ENCODE data around the gene CSMD2.

The CSMD2 gene

DNA sequence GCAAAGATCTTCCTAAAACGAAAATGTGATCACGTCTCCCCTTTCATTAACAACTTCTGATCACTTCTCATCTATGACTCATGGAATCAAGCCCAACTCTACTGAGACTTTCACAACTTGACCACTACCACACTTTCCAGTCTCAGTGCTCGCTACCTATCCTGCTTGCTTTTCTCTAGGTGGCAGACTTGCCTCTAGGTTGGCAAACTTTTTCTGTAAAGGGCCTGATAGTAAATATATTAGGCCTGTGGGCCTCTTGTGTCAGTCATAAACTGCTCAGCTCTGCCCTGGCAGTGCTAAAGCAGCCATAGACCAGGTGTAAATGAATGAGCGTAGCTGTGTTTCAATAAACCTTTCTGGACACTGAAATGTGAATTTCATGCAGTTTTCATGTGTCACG is 322.7 kb downstream of the CSMD2 start:
- no peak for DNase-seq

DNA sequence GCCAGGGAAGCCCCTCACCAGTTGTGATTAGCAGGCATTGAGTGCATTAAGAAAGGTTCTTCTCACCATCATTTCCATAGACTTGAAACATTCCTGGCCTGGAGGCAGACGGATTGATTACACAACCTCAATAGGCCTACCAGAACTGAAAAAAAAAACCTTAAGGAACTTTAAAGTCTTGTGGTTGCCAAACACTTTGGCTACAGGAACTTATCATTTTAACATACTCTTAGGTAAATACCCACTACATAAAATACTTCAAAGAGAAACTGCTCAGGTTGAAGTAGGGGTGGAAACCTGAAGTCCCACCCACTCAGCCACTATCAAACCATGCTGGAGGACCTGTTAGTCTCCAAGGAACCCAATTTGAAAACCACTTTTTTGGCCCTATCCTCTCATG is 323.5 kb downstream of the CSMD2 start:
- DNase-seq = no peak

GRCh38 chr1:33837635-33838034 is 327.4 kb downstream of the CSMD2 start:
- no peak for DNase-seq

GRCh38 chr1:33836911-33837310 is 328.1 kb downstream of the CSMD2 start:
- DNase-seq = no peak

DNA sequence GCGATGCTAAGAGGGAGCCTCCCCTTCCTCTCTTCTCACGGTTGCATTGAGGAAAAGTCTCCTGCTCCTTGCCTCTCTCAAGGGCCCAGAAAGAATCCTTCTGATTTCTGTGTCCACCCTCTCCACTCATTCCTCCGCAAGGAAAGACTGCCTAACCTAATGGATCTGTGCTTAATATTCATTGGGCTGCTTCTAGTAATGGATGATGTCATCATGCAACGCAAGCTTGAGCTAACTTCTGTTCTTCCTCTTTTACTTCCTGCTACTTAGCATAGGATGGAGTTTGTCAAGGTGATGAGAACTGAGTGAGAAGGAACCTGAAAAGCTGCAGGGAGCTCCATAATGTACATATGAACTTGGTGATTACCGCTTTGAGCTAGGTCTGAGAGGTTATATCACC is 336.4 kb downstream of the CSMD2 start:
- no peak for DNase-seq

GRCh38 chr1:33828059-33828458 is 337.0 kb downstream of the CSMD2 start:
- no peak for DNase-seq

GRCh38 chr1:33826711-33827110 is 338.3 kb downstream of the CSMD2 start:
- DNase-seq = no peak

DNA sequence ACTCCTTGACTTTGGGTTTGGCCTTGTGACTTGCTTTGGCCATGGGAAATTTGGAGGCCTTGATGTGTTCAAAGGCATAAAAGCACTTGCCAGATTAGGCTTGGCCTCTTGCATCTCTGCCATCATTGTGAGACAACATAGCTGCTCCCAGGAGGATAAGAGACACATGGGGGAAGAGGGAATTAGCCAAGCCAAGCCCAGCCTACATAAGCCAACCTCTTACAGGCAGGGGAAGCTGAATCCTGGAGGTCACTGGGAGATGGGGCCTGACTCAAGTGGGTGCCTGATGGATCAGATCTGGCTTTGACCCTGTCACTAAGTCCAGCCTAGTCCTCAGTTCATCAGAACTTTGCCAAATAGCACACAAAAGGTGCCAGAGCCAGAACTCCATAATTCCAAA is 338.7 kb downstream of the CSMD2 start:
- no peak for DNase-seq

DNA sequence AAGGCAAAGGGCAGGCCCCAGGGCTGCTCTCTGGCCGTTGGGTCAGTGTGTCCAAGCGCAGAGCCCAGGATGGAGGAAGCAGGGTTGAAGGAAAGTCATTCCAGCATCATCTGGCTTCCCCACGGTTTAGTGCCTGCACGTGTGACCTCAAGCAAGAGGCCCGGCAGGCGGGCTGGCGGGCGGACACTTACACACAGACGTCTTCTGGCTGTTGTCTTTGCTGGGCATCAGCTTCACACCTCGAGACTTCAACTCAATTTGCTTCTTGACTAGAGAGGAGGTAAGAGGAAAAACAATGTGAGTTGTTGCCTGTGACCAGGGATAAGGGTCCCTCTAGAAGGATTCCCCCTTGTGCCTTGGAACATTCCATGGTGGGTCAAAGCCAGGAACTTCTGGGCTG is 339.5 kb downstream of the CSMD2 start:
- no peak for DNase-seq

DNA sequence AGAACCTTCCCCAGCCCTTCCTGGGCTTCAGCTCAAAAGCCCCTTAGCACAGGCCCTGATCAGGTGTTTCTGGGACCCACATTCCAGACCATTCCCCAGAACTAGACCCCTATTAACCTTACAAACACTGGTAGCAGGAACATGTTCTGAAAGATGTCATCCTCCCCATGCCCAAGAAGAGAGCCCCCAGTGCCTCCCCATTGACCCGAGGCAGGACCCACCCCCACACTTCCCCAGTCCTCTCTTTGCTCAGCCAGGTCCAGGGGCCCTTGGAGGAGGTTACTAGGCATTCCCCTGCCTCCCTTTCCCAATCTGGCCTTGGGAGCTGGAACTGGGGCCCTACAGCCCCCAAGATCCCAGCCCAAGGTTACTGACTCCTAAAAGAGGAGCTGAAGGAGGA is 340.1 kb downstream of the CSMD2 start:
- no peak for DNase-seq

DNA sequence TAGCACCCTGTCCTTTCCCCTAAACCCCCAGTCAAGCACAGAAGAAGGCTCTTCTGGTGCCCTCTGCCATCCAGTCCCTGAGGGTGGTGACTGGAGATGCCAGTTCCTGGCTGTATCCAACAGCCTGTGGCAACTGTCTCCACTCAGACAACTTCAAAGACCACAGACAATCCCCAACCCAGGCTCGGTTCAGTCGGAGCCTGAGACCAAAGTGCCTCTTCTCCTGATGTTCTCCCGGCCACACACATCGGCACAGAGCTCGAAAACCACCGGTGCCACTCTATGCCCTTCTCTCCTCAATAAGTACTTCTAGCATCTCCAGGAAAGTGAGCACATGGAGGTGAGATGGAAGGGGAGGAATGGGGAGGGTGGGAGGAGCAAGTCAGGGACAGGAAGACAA is 340.7 kb downstream of the CSMD2 start:
- no peak for DNase-seq

GRCh38 chr1:33823830-33824229 is 341.2 kb downstream of the CSMD2 start:
- no peak for DNase-seq

GRCh38 chr1:33823401-33823800 is 341.6 kb downstream of the CSMD2 start:
- DNase-seq = no peak

DNA sequence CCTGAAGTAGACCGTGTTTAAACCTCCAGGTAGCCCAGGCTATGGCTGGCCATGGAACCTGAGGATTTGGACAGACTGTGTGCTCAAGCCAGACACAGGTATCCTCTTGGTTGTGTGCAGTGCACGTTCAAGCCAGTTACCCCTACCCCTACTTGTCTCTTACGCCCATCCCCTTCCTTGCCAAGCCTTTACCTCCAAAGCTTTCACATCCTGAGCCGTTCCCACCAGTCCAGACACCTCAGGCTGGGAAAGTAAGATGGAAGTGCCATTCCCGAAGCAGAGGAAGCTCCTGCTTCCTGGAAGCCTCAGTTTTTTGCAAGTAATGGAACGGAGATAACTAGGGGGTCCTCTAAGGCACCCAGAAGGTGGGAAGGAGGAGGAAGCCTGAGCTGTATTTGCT is 342.6 kb downstream of the CSMD2 start:
- no peak for DNase-seq

DNA sequence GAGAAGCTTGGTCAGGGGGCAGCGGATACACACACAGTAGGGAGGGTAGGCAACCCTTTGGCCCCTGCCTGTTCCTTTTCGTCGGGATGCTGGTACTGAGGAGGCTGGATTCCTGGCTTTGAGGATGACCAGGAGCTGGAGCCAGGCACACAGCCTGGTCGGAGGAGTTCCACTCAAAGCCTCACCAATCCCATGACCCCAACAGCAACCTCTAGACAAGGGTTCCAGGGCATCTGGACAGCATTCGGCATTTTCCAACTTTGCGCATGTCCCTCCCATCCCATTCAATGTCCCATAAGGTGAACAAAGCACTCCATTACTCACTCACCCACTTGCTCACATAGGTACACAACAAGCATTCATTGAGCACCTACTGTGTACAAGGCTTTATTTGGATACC is 343.7 kb downstream of the CSMD2 start:
- DNase-seq = no peak

DNA sequence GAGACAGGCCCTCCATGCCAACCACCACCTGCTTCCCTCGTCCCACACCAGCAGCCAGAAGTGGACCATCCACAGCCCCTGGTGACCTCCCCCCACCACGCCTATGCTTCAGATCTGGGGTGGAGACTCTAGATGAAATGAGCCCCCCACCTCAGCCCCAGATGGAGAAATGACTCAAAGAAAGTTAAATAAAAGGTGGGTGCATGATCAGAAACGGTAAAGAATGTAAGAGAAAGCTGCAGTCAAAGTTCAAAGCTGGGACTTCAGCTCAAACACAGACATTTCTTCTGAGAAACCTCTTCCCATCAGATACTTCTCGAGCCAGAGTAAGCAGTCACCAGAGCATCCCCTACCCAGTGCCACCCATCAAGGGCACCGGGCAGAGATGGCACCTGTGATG is 344.2 kb downstream of the CSMD2 start:
- no peak for DNase-seq

GRCh38 chr1:33819913-33820311 is 345.1 kb downstream of the CSMD2 start:
- DNase-seq = no peak

DNA sequence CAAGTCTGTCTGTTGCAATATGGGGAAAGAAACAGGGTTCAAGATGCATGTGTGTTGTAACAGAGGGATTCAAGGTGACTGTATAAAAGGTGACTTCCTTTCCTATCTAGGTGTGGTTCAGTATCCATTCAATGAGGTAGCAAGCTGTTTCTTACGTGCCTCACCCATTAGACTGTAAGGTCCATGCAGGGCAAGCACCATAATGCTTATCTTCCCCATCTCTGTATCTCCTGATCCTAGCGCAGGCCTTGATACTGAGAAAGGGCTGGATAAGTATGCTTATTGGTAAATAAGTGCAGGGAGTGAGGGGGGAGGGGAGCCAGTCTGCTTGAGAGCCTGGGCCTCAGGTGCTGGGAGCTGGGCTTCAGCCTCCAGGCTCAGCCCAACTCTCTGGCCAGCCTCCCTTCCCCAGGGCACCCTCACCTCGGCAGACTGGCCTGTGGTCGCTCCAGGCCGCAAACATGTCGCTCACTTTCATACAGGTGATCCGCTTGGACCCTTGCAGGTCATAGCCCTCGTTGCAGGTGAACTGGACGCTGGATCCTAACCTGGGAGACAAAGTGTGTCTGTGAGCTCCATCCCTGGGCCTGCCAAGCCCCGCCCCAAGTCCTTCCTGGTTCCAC is 345.6 kb downstream of the CSMD2 start:
- DNase-seq = no peak

DNA sequence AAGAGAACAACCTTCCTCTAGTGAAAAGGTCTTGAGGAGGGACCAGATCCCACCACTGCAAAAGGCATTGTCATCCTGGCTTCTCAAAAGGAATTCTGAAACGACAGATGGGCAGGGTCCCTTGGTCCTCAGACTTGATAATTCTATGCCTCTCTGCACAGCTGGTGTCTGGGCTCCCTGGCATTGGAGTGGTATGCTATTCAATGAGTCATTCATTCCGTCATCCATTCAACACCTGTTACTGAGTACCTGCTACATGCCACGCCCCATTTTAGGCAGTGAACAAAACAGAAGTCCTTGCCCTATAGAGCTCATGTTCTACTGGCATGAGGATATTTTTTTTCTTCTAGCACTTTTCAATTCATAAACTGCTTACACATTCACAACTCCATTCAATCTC is 347.0 kb downstream of the CSMD2 start:
- no peak for DNase-seq

- no peak for DNase-seq
These were observed 350.0 kb downstream of the CSMD2 start for GRCh38 chr1:33815061-33815460.

- no peak for DNase-seq
These were observed 350.9 kb downstream of the CSMD2 start for GRCh38 chr1:33814166-33814565.

- DNase-seq = no peak
These were observed 354.5 kb downstream of the CSMD2 start for GRCh38 chr1:33810571-33810970.

DNA sequence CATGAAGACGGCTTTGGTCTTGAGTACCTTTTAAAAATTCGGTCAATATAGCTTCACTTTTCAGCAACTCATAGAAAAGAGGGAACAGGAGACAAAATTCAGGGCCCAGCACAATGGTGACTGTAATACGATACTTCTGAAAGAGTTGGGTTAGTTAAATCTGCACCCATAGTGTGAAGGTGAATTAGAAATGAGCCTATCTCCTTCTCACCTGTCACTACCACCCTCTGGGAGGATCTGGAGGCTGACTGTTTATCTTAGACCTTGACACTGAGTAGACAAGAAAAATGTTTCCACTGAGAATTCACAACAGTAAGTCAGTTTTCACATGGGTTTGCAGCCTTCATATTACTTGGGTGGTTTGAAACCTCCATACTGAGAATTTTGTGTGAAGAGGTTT is 359.0 kb downstream of the CSMD2 start:
- no peak for DNase-seq

DNA sequence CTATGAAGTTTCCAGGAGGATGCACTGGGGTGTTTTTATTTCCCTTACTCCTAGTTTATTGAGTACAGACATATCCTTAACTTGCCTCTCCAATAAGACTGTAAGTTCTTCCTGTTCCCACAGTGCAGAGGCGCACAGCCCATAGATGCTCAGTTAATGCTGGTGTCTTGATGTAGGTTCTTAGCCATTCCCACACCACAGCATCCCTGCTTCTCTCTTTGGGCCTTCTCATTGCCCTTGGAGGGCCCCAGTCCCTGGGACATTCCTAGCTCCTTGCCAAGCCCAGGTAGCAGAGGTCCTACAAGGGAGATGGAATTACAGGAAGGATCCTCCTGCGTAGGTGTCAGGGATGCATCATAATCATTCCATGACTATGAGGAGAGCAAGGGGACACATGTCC is 362.8 kb downstream of the CSMD2 start:
- DNase-seq = no peak

DNA sequence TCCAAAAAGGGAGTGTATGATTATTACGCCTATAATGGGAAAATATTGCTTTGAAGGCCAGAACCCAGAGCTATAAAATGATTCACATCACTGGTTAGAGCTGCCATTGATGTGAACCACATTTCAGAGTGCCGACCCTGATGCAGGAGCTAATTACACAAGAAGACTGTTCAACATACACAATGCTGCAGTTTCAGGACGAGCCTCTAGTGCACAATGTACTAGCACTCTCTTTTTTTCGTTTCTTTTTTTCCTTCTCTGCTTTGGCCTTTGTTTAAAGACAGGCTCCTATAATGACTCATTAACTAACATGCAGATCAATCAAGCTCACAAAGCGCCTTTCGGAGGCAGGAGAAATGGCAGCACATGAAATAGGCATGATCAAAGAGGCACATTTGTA is 367.2 kb downstream of the CSMD2 start:
- no peak for DNase-seq

DNA sequence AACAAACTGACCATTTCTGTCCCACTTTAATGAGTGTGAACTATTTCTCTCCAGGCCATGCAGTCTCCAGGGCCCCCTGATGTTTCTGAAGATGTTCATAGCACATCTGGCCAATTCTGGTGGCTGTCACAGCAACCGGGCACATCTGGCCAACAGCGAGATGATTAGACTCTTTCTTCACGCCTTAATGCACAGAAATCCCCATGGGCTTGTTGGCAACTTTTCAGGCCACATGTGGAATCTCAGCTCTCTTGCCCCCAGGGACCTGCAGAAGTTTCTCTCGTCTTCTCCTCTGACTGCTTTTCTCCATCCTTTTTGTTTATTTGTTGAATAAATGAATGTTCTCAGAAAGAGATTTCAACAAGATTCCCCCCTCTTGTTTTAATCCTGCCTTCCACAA is 372.4 kb downstream of the CSMD2 start:
- no peak for DNase-seq
